Natural killer cell (primary cell): ENCODE results near the gene MAVS. TPM values are rescaled to one million over a fixed set of nuclear protein-coding genes. Genes with fewer than 3 reads are reported as not detected.
"Not testable (repeated sequence)": the region's sequence is repeated elsewhere in the genome, so short reads cannot be mapped to it uniquely, and the experiment has no call there.

Experiments used
- ATAC-seq, 3 donors: fragments of 150-1000 bp in 2 of 3; fragments of 200-7000 bp in 1 of 3; cut with Tn5 transposase; 1 replicate in 1 of 3; 2 replicates in 2 of 3; pipeline ENCODE4 v1.10.0; 2021; ENCODE audit warnings: mild to moderate bottlenecking in 2 of 3, moderate library complexity in 2 of 3
- DNase-seq, 2 donors: peaks; one replicate each; pipeline versions ENCODE4 v3.0.0 to v3.0.0-alpha.2; 2013 to 2021; ENCODE audit warnings: mixed read lengths in 1 of 2
- H3K27ac ChIP-seq: one replicate; pipeline ENCODE4 v1.5.1; 2013; ENCODE audit warnings: mild to moderate bottlenecking, low read length
- H3K27me3 ChIP-seq: one replicate; pipeline ENCODE4 v1.6.1; 2013; ENCODE audit warnings: low read length; ENCODE audit not compliant: control insufficient read depth, insufficient read depth
- H3K36me3 ChIP-seq: one replicate; pipeline ENCODE4 v1.6.1; 2013; ENCODE audit warnings: low read length; ENCODE audit not compliant: control insufficient read depth, insufficient read depth
- H3K4me1 ChIP-seq: one replicate; pipeline ENCODE4 v1.6.1; 2013; ENCODE audit warnings: low read length; ENCODE audit not compliant: control insufficient read depth, insufficient read depth
- H3K4me3 ChIP-seq: one replicate; pipeline ENCODE4 v1.5.1; 2013; ENCODE audit warnings: low read length
- H3K9me3 ChIP-seq: one replicate; pipeline ENCODE4 v1.6.1; 2013; ENCODE audit warnings: low read length; ENCODE audit not compliant: control insufficient read depth, insufficient read depth
- H3K27ac Mint-ChIP-seq, 2 donors: one replicate each; pipeline ENCODE4 v1.8.0; 2022; ENCODE audit warnings: mild to moderate bottlenecking in 2 of 2, mixed read lengths in 2 of 2, moderate library complexity in 1 of 2
- H3K27me3 Mint-ChIP-seq, 2 donors: one replicate each; pipeline ENCODE4 v1.8.0; 2022; ENCODE audit warnings: low read depth in 2 of 2, mixed read lengths in 2 of 2
- H3K36me3 Mint-ChIP-seq: one replicate; pipeline ENCODE4 v1.8.0; 2022; ENCODE audit warnings: mixed read lengths
- H3K4me1 Mint-ChIP-seq, 2 donors: one replicate each; pipeline ENCODE4 v1.8.0; 2022; ENCODE audit warnings: mixed read lengths in 2 of 2
- H3K4me3 Mint-ChIP-seq: one replicate; pipeline ENCODE4 v1.8.0; 2022; ENCODE audit warnings: mild to moderate bottlenecking, moderate library complexity, mixed read lengths
- H3K9me3 Mint-ChIP-seq, 2 donors: one replicate each; pipeline ENCODE4 v1.8.0; 2022; ENCODE audit warnings: mixed read lengths in 2 of 2
- WGBS: methylation state at CpG from one replicate; pipeline ENCODE4 v1.1.7; 2013; ENCODE audit warnings: missing lambda C conversion rate; ENCODE audit not compliant: insufficient coverage; 5-methylcytosine and 5-hydroxymethylcytosine counted together
- intact Hi-C: fragments of 100-400 bp; cut with micrococcal nuclease; formaldehyde crosslinking; loops from one replicate; pipeline ENCODE4 v1.14.2; 2022
- total RNA-seq, 4 donors: library from RNA; stranded (reverse); fragments of 120-200 nt in 1 of 4; gene quantifications; one replicate each; pipeline versions ENCODE4 v1.2.3 to v1.2.4, GENCODE V29; 2013 to 2022
- TF ChIP-seq, protein P1 (sequence below): fragments of 200-600 bp; IDR thresholded peaks from one replicate; pipeline ENCODE4 v1.8.0; 2022; ENCODE audit warnings: antibody characterized with exemption

The MAVS gene
- total RNA-seq, 3 donors from 2014 or later (not counting 1 experiment from before 2014, with no cell fraction given), result 23.1 to 30.8 (median 26.4) TPM

DNA sequence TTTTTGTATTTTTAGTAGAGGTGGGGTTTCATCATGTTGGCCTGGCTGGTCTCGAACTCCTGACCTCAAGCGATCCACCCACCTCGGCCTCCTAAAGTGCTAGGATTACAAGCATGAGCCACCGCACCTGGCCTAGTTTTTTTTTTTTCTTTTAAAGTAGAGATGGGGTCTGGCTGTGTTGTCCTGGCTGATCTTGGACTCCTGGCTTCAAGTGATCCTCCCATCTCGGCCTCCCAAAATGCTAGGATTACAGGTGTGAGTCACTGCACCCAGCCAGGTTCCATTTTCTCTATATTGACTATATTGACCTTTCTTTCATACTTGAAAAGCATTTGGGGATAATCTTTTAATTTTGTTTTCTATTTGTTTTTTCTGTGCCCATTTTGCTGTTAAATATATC is 55.8 kb downstream of the MAVS start:
- intact Hi-C loops, result no loop called here
- H3K9me3 ChIP-seq, result no peaks in the 10 kb centered on the region
- Mint-ChIP-seq H3K4me1 (peaks cover 51 to 64% of the 10 kb centered on the region in 2 donors), H3K36me3 (no peaks in the 10 kb centered on the region), H3K27me3 (no peaks in the 10 kb centered on the region), H3K27ac (peak overlapping the region; percentile 75 to 78), H3K4me3 (no peak overlapping the region), H3K9me3 (no peaks in the 10 kb centered on the region)
- no peak overlapping the region for H3K27ac ChIP-seq
- H3K27me3 ChIP-seq, result no peaks in the 10 kb centered on the region
- WGBS, result 98% methylated on average over 5 of the region's 5 CpGs
- ATAC-seq, result no peak
- H3K4me3 ChIP-seq, result no peak overlapping the region
- peaks cover 54% of the 10 kb centered on the region for H3K4me1 ChIP-seq
- H3K36me3 ChIP-seq, result no peaks in the 10 kb centered on the region
- no peak for DNase-seq
- TF ChIP-seq, protein P1, sequence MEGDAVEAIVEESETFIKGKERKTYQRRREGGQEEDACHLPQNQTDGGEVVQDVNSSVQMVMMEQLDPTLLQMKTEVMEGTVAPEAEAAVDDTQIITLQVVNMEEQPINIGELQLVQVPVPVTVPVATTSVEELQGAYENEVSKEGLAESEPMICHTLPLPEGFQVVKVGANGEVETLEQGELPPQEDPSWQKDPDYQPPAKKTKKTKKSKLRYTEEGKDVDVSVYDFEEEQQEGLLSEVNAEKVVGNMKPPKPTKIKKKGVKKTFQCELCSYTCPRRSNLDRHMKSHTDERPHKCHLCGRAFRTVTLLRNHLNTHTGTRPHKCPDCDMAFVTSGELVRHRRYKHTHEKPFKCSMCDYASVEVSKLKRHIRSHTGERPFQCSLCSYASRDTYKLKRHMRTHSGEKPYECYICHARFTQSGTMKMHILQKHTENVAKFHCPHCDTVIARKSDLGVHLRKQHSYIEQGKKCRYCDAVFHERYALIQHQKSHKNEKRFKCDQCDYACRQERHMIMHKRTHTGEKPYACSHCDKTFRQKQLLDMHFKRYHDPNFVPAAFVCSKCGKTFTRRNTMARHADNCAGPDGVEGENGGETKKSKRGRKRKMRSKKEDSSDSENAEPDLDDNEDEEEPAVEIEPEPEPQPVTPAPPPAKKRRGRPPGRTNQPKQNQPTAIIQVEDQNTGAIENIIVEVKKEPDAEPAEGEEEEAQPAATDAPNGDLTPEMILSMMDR, result no peak

DNA sequence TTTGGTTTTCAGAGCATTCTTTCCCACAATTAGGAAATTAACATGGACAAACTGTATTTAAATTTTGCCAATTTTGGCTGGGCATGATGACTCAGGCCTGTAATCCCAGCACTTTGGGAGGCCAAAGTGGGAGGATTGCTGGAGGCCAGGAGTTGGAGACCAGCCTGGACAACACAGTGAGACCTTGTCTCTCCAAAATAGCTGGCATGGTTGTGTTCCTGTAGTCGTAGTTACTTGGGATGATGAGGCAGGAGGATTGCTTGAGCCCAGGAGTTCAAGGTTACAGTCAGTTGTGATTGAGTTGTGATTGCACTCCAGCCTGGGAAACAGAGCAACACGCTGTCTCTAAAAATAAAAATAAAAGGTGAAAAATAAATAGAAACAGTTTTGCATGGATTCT is 57.6 kb downstream of the MAVS start:
- H3K27me3 ChIP-seq, result no peaks in the 10 kb centered on the region
- Mint-ChIP-seq H3K27ac (peak overlapping the region in 1 of 2 donors; percentile 57), H3K4me3 (no peak overlapping the region), H3K27me3 (no peaks in the 10 kb centered on the region), H3K4me1 (peaks cover 61 to 67% of the 10 kb centered on the region in 2 donors), H3K9me3 (no peaks in the 10 kb centered on the region), H3K36me3 (no peaks in the 10 kb centered on the region)
- H3K36me3 ChIP-seq, result peaks cover 12% of the 10 kb centered on the region
- H3K27ac ChIP-seq, result no peak overlapping the region
- 88% methylated on average over 2 of the region's 2 CpGs for WGBS
- H3K4me3 ChIP-seq, result no peak overlapping the region
- ATAC-seq, result no peak
- no peaks in the 10 kb centered on the region for H3K9me3 ChIP-seq
- TF ChIP-seq, protein P1, result no peak
- intact Hi-C loops, result no loop called here
- peaks cover 48% of the 10 kb centered on the region for H3K4me1 ChIP-seq
- no peak for DNase-seq

DNA sequence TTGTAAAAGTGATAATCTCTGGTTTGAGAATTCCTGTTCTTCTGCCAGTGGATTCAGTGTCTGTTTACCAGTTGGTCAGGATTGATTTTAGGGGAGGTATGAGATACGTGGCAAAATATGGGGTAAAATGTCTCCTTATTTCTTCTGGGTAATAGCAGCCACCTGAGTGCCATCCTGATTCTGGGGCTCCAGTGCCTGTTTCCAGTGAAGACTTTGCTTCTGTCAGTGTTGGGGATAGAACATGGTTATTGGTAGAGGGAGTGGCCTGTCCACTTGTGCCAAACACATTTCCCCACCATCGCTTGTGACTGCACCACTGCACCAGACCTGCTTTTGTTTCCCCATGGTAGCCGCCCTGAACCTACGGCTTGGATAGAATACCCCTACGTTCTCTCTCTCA is 58.2 kb downstream of the MAVS start:
- peak overlapping the region; percentile 57 to 72 for H3K27ac Mint-ChIP-seq
- Histone ChIP-seq H3K9me3 (no peaks in the 10 kb centered on the region), H3K4me3 (no peak overlapping the region), H3K27me3 (no peaks in the 10 kb centered on the region), H3K4me1 (peaks cover 44% of the 10 kb centered on the region), H3K27ac (no peak overlapping the region), H3K36me3 (peaks cover 17% of the 10 kb centered on the region)
- H3K4me1 Mint-ChIP-seq, result peaks cover 55 to 66% of the 10 kb centered on the region in 2 donors
- H3K27me3 Mint-ChIP-seq, result no peaks in the 10 kb centered on the region
- TF ChIP-seq, protein P1, result no peak
- no peaks in the 10 kb centered on the region for H3K36me3 Mint-ChIP-seq
- DNase-seq (no peak), ATAC-seq (no peak)
- no peak overlapping the region for H3K4me3 Mint-ChIP-seq
- intact Hi-C loops, result no loop called here
- WGBS, result 94% methylated on average over 5 of the region's 5 CpGs
- no peaks in the 10 kb centered on the region for H3K9me3 Mint-ChIP-seq

DNA sequence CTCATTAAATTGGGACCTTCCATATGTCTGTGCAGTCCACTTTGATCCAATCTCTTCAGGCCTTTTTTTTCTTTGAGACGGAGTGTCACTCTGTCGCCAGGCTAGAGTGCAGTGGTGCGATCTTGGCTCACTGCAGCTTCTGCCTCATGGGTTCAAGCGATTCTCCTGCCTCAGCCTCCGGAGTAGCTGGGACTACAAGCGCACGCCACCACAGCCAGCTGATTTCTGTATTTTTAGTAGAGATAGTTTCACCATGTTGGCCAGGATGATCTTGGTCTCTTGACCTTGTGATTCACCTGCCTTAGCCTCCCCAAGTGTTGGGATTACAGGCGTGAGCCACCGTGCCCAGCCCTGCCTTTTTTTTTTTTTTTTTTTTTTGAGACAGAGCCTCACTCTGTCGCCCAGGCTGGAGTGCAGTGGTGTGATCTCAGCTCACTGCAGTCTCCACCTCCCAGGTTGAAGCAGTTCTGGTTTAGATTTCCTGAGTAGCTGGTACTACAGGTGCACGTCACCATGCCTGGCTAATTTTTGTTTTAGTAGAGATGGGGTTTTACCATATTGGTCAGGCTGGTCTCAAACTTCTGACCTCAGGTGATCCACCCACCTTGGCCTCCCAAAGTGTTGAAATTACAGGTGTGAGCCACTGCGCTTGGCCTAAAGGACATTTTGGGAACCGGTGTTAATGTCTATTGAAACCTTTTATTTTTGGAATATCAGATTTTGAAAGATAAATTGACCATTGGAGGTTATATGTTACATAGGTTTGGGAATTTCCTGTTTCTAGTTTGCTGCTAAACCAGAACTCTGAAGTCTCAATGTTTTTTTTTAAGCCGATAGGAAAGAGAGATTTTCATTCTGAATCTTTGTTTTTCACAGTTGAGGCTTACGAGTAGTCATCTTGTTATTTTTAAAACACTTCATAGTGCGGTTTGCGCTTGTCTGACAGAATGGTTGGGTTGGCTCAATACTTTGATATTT is 60.4 kb downstream of the MAVS start:
- peak; percentile 84 to 86 (median 85) for ATAC-seq
- Histone ChIP-seq H3K36me3 (peaks cover 33% of the 10 kb centered on the region), H3K4me1 (peaks cover 37% of the 10 kb centered on the region), H3K27ac (peak overlapping the region; percentile 53)
- Mint-ChIP-seq H3K4me1 (peaks cover 44 to 62% of the 10 kb centered on the region in 2 donors), H3K27ac (peak overlapping the region; percentile 59 to 88), H3K4me3 (peak overlapping the region; percentile 37)
- peak in 1 of 2 donors; percentile 74 for DNase-seq
- H3K9me3 Mint-ChIP-seq, H3K36me3 Mint-ChIP-seq, H3K4me3 ChIP-seq, H3K27me3 ChIP-seq, H3K9me3 ChIP-seq, H3K27me3 Mint-ChIP-seq, intact Hi-C loops: not testable (repeated sequence)
- 58% methylated on average over 17 of the region's 17 CpGs for WGBS
